HTERT RPE-1 (cell line): Measurements from ENCODE around the gene CEP85.

ENCODE experiments used
- in situ Hi-C: fragments of 300-500 bp; cut with MboI; formaldehyde crosslinking; loops from 4 replicates; pipeline ENCODE4 v1.14.3; 2020; ENCODE audit warnings: low sequenced_read_pairs

Gene CEP85

GRCh38 chr1:26276432-26276838 is 42.4 kb downstream of the CEP85 start:
- in situ Hi-C loops = no loop called here

- in situ Hi-C loops = no loop called here
Observed at GRCh38 chr1:26277261-26277661, 43.3 kb downstream of the CEP85 start.

DNA sequence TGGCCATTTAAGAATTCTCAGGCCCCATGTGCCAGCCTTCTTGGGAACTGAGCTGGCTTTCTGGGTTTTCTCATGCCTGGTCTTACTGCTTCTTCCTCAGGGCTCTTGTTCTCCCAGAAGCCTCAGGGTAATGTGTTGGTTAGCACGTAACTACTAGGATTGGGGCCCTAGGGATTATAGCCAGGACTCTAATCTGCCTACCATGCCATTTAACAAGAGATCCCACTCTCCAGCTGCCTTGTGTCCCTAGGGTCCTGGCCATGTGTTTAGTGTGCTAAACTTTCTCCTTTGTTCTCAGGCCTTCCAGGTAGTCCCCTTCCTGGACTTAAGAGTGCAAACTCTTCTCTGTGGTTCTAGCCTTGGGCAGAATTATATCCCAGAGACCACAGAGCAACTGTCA is 43.7 kb downstream of the CEP85 start:
- in situ Hi-C loops = no loop called here

GRCh38 chr1:26278303-26278702 is 44.3 kb downstream of the CEP85 start:
- in situ Hi-C loops = no loop called here

DNA sequence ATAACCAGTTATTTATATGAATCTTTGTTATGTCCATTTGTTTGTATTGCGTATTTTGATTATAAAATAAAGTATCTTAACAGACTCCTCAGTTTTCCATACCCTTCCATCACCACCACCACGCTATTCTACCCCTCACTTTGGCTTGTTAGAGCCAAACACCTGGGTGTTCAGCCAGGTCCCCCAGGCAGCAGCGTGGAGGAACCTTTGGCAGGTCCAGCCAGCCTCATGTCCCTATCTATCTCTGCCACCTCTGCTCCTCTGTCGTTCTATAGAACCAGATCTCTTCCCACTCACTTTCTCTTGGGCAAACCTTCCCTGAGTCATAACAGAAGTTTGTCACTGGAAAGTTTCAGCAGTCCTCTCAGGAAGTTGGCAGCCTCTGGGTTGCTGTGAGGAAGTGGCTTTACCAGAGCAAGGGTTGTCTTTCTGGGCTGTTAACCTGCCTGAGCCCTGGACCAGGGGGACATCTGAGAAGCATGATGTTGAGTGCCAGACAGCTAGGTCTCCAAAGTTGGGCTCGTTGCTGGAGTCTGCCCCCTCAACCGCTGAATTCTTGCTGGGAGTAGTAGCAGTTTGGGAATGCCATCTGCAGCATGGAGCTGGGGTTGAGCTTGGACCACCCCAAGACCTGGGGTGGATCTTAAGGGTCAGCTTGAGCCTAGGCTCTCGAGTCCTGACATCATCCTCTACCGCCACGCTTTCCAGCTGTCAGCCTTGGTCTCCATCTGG is 44.9 kb downstream of the CEP85 start:
- in situ Hi-C loops = no loop called here

DNA sequence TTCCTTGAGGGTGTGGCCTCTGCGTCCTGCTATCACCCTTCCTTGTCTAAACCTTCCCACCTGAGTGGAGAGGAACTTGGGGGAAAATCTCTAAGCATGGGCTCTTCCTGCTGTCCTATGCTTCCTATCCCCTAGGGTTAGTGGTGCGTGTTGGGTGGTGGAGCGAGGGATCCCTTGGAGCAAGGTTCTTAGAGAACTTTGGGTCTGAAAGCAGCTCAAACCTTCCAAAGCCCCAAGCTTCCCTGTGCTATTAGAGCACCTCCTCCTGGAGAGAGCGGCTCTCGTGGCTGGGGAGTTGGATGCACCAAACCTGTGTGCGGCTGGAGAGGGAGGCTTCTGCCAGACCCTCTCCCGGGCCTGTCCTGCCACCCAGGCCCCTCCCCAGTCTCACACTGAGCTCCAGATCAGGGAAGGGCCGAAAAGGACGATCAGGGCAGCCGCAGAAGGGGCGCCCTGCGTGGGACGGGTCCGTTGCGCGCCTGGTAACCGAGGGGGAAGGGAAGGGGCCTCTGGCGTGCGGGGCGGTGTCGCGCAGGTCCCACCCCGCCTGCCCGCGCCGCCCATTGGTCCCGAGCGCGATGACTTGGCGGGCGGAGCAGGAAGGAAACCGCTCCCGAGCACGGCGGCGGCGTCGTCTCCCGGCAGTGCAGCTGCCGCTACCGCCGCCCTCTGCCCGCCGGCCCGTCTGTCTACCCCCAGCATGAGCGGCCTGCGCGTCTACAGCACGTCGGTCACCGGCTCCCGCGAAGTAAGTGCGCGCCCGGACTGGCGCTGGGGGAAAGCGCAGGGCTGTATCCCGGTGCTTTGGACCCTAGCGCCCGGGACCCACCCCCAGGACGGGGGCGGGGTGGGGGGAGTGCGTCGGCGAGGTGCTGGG is 45.7 kb downstream of the CEP85 start, which contains the start of gene SH3BGRL3:
SH3BGRL3 (plus strand) TSS at position 631 of the 877 bp plus-strand sequence; CDS start at position 701, 70 bp downstream.
- in situ Hi-C loops = no loop called here

GRCh38 chr1:26280333-26281042 is 46.5 kb downstream of the CEP85 start:
- in situ Hi-C loops = no loop called here

DNA sequence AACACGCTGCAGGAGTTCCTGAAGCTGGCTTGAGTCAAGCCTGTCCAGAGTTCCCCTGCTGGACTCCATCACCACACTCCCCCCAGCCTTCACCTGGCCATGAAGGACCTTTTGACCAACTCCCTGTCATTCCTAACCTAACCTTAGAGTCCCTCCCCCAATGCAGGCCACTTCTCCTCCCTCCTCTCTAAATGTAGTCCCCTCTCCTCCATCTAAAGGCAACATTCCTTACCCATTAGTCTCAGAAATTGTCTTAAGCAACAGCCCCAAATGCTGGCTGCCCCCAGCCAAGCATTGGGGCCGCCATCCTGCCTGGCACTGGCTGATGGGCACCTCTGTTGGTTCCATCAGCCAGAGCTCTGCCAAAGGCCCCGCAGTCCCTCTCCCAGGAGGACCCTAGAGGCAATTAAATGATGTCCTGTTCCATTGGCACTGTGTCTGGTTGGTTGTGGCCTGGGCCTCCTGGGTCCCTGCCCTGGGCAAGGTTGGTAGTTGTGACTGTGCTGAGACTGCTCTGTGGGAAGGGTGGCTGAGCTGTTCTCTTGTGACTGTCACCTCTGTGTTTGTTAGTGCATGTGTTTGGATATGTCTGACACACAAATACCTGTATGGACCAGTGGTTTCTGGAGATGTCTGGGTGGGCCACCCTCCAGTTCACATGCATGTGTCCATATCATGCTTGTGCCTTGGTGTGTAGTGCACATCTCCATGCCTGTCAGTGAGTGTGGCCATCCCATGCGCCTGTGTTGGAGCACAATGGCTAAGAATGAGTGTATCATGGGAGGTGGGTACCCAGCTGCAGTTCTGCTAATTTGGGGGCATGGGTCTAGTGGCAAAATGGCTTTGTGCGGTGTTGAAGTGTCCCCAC is 47.3 kb downstream of the CEP85 start:
- in situ Hi-C loops = no loop called here

DNA sequence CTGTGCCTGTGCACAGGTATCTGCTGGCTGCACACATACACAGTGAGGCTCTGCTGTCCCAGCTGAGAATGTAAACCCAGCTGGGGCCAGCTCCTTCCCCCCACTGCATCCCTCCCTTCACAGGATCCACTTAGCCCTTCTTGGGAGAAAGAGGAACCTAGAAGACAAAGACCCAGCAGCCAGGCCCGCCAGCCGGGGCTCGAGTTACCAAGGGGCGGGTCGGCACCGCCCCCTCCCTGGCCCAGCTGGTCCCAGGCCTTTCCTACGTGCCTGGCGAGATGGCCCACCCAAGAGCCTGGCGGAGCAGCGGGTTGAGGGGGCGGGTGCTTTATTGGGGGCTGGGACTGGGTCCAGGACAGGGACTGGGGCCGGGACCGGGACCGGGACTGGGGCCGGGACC is 48.0 kb downstream of the CEP85 start:
- in situ Hi-C loops = no loop called here

DNA sequence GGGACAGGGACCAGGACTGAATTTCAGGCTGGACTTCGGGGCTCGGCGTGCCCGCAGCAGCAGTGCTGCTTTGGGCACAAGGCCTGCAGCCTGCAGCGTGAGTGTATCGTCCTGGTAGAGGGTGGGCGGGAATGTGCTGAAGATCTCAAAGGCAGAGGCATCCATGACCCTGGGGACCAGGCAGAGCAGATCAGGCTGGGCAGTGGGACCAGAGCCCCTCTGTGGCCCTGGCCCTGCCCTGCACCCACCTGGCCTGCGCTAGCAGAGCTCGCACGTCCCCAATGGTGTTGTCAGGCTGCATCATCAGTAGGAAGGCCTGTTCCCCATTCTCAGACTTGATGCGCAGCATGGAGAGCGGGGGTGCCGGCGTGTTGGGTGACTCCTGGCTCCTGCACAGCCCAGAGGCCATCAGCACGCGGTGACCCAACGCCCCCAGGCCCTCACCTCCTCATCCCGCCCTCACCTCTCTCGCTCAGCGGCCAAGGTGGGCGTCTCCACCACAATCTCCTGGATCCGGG is 48.5 kb downstream of the CEP85 start:
- in situ Hi-C loops = no loop called here

GRCh38 chr1:26283279-26283853 is 49.4 kb downstream of the CEP85 start:
- in situ Hi-C loops = no loop called here

DNA sequence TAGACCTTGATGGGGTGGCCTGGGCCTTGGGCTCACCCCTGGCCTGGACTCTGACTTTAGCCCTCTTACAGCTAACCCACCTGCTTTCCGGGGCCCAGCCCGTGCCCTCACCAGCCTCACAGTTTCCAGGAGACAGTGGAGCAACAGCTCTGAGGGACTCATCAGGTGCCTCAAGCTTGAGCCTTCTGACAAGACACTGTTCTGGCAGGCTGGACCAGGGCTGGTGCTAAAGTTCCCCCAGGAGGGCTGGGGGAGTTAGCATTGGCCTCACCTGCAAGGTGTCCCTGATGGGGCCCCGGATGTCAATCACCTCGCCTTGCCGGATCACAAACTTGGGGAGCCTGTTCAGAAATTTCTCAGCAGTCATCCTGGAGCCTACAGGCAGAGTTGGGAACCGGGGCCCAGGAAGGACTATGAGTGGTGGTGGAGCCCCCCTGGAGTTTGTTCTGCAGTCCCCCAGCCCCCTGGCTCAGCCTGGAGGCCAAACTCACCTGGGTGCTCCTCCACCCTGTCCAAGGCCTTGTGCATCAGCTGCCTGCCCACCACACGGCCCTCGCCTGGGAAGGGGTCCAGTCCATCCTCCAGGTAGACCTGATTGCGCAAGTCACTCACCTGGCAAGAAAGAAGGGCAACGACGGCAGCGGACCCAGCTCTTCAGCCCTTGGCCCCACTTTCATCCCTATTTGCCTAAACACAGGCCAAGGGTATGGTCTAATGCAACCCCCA is 50.0 kb downstream of the CEP85 start:
- in situ Hi-C loops = no loop called here

GRCh38 chr1:26284597-26285347 is 50.8 kb downstream of the CEP85 start:
- in situ Hi-C loops = no loop called here

- in situ Hi-C loops = no loop called here
Observed at GRCh38 chr1:26285366-26286063, 51.5 kb downstream of the CEP85 start.

GRCh38 chr1:26286064-26286416 is 52.0 kb downstream of the CEP85 start:
- in situ Hi-C loops = no loop called here

GRCh38 chr1:26287033-26287711 is 53.2 kb downstream of the CEP85 start:
- in situ Hi-C loops = no loop called here

- in situ Hi-C loops = no loop called here
Observed at GRCh38 chr1:26287811-26288210, 53.8 kb downstream of the CEP85 start.
